Measurements from ENCODE around the gene RBM19.

Gene RBM19

GRCh38 chr12:113911971-113912759 lies 54.0 kb downstream of the RBM19 start:
- no peak overlapping the region for H3K4me3 ChIP-seq (ENCODE audit: low read length)
- DNase-seq (ENCODE audit: low read depth) = no peak
- TF ChIP-seq CTCF (IDR thresholded peaks at IDR 0.05; ENCODE audit: insufficient read depth, low read depth, low read length, missing control alignments) = no peak

- no peak overlapping the region for H3K4me3 ChIP-seq (ENCODE audit: low read length)
- DNase-seq (ENCODE audit: low read depth) = no peak
- no peak for TF ChIP-seq CTCF (IDR thresholded peaks at IDR 0.05; ENCODE audit: insufficient read depth, low read depth, low read length, missing control alignments)
These were observed 55.3 kb downstream of the RBM19 start for GRCh38 chr12:113910751-113911272.

- TF ChIP-seq CTCF (IDR thresholded peaks at IDR 0.05; ENCODE audit: insufficient read depth, low read depth, low read length, missing control alignments) = no peak
- H3K4me3 ChIP-seq (ENCODE audit: low read length) = no peak overlapping the region
- DNase-seq (ENCODE audit: low read depth) = no peak
These were observed 56.2 kb downstream of the RBM19 start for GRCh38 chr12:113909776-113910420.

GRCh38 chr12:113908584-113909100 lies 57.5 kb downstream of the RBM19 start:
- DNase-seq (ENCODE audit: low read depth) = no peak
- no peak overlapping the region for H3K4me3 ChIP-seq (ENCODE audit: low read length)
- TF ChIP-seq CTCF (IDR thresholded peaks at IDR 0.05; ENCODE audit: insufficient read depth, low read depth, low read length, missing control alignments) = no peak

GRCh38 chr12:113907446-113908180 lies 58.5 kb downstream of the RBM19 start:
- no peak for DNase-seq (ENCODE audit: low read depth)
- TF ChIP-seq CTCF (IDR thresholded peaks at IDR 0.05; ENCODE audit: insufficient read depth, low read depth, low read length, missing control alignments) = no peak
- H3K4me3 ChIP-seq (ENCODE audit: low read length) = no peak overlapping the region

GRCh38 chr12:113906411-113907200 lies 59.5 kb downstream of the RBM19 start:
- no peak overlapping the region for H3K4me3 ChIP-seq (ENCODE audit: low read length)
- TF ChIP-seq CTCF (IDR thresholded peaks at IDR 0.05; ENCODE audit: insufficient read depth, low read depth, low read length, missing control alignments) = no peak
- no peak for DNase-seq (ENCODE audit: low read depth)
